SK-N-SH (cell line): ENCODE results near the gene BRI3. TPM values are rescaled to one million over a fixed set of nuclear protein-coding genes. Genes with fewer than 3 reads are reported as not detected.
"Not testable (repeated sequence)": the region's sequence is repeated elsewhere in the genome, so short reads cannot be mapped to it uniquely, and the experiment has no call there.

Experiments
- CTCF ChIA-PET: fragments of 300-600, 350-600 bp; formaldehyde crosslinking; extraction: SDS; loops from one replicate; lab custom pipeline; 2021; lab: Yijun Ruan, JAX
- POLR2A ChIA-PET: fragments of 350-600 bp; sonication (Branson Sonifier 250); formaldehyde crosslinking; extraction: SDS; loops from one replicate; lab custom pipeline; 2020; ENCODE audit warnings: antibody characterized with exemption, inconsistent platforms; lab: Yijun Ruan, JAX
- DNase-seq: peaks from one replicate; pipeline ENCODE4 v3.0.0; 2012
- H2AFZ ChIP-seq: fragments of 200-600 bp; sonication (generic); 2 replicates; pipeline ENCODE4 v1.8.1; 2016; ENCODE audit warnings: antibody characterized with exemption, mild to moderate bottlenecking, low read depth
- H3F3A ChIP-seq: fragments of 200-600 bp; sonication (generic); replicated peaks from 2 replicates; pipeline ENCODE3; 2016; ENCODE audit warnings: antibody characterized with exemption, mild to moderate bottlenecking; ENCODE audit not compliant: insufficient read depth
- H3K27ac ChIP-seq, 2 experiments: fragments of 200-500 bp in 1 of 2; fragments of 200-600 bp in 1 of 2; sonication (Bioruptor generic) in 1 of 2; sonication (generic), shearing (Covaris generic) in 1 of 2; 2 replicates each; pipeline versions ENCODE4 v1.5.1 to v1.6.1; 2014 to 2016; ENCODE audit warnings: low read depth in 2 of 2, inconsistent platforms in 1 of 2, low read length in 1 of 2, mild to moderate bottlenecking in 1 of 2, mixed read lengths in 1 of 2
- H3K27me3 ChIP-seq: fragments of 200-600 bp; sonication (generic), shearing (Covaris generic); 2 replicates; pipeline ENCODE4 v1.6.1; 2016; ENCODE audit warnings: mixed run types; ENCODE audit not compliant: insufficient read depth
- H3K36me3 ChIP-seq, 2 experiments: fragments of 200-500 bp in 1 of 2; fragments of 200-600 bp in 1 of 2; sonication (Bioruptor generic) in 1 of 2; sonication (generic) in 1 of 2; replicated peaks in 1 of 2; 2 replicates each; pipeline versions ENCODE3 to v1.5.1; 2014 to 2016; ENCODE audit warnings: low read length in 1 of 2, mild to moderate bottlenecking in 1 of 2; ENCODE audit not compliant: insufficient read depth in 2 of 2, control insufficient read depth in 1 of 2
- H3K4me1 ChIP-seq, 2 experiments: fragments of 200-500 bp in 1 of 2; fragments of 200-600 bp in 1 of 2; sonication (Bioruptor generic) in 1 of 2; sonication (generic), shearing (Covaris generic) in 1 of 2; 2 replicates each; pipeline versions ENCODE4 v1.5.1 to v1.6.1; 2014 to 2016; ENCODE audit warnings: low read depth in 1 of 2, low read length in 1 of 2, mixed run types in 1 of 2; ENCODE audit not compliant: insufficient read depth in 2 of 2, control insufficient read depth in 1 of 2
- H3K4me2 ChIP-seq: fragments of 200-600 bp; sonication (generic), shearing (Covaris generic); 2 replicates; pipeline ENCODE4 v1.6.1; 2017; ENCODE audit warnings: mixed run types
- H3K4me3 ChIP-seq, 2 experiments: fragments of 200-500 bp in 1 of 2; fragments of 200-600 bp in 1 of 2; sonication (Bioruptor generic) in 1 of 2; sonication (generic), shearing (Covaris generic) in 1 of 2; 2 replicates each; pipeline versions ENCODE4 v1.5.1 to v1.8.1; 2014 to 2016; ENCODE audit warnings: low read depth in 2 of 2, inconsistent platforms in 1 of 2, low read length in 1 of 2, mild to moderate bottlenecking in 1 of 2, mixed read lengths in 1 of 2, moderate library complexity in 1 of 2
- H3K79me2 ChIP-seq: fragments of 200-600 bp; sonication (generic); 2 replicates; pipeline ENCODE4 v1.8.1; 2017; ENCODE audit warnings: mild to moderate bottlenecking; ENCODE audit not compliant: insufficient read depth
- H3K9ac ChIP-seq: fragments of 200-600 bp; sonication (generic); 2 replicates; pipeline ENCODE4 v1.6.1; 2017; ENCODE audit warnings: mixed run types
- H3K9me2 ChIP-seq: fragments of 200-600 bp; sonication (generic); 2 replicates; pipeline ENCODE4 v1.6.1; 2017; ENCODE audit warnings: mixed run types
- H3K9me3 ChIP-seq: fragments of 200-600 bp; sonication (generic); 2 replicates; pipeline ENCODE4 v1.6.1; 2017; ENCODE audit warnings: mixed run types, mild to moderate bottlenecking, moderate library complexity
- H4K20me1 ChIP-seq: fragments of 200-600 bp; sonication (generic); 2 replicates; pipeline ENCODE4 v1.6.1; 2017; ENCODE audit warnings: mild to moderate bottlenecking, mixed run types; ENCODE audit not compliant: insufficient read depth
- FOSL2 ChIP-seq: IDR thresholded peaks from 2 replicates; pipeline ENCODE4 v1.4.0; 2012; ENCODE audit warnings: low read depth, mild to moderate bottlenecking, moderate library complexity, borderline replicate concordance
- JUND ChIP-seq: IDR thresholded peaks from 2 replicates; pipeline ENCODE4 v1.4.0; 2012
- NFIC ChIP-seq: IDR thresholded peaks from 2 replicates; pipeline ENCODE4 v1.4.0; 2012; ENCODE audit warnings: borderline replicate concordance
- POLR2AphosphoS5 ChIP-seq: IDR thresholded peaks from 2 replicates; pipeline ENCODE4 v1.6.1; 2012; ENCODE audit warnings: low read depth, low read length
- RCOR1 ChIP-seq: fragments of 150-350 bp; IDR thresholded peaks from 2 replicates; pipeline ENCODE4 v1.6.1; 2017; ENCODE audit warnings: antibody characterized with exemption, low read length
- REST ChIP-seq: IDR thresholded peaks from 2 replicates; pipeline ENCODE4 v1.6.1; 2012; ENCODE audit warnings: mild to moderate bottlenecking, low read depth, low read length, moderate library complexity
- ZBTB33 ChIP-seq: IDR thresholded peaks from 2 replicates; pipeline ENCODE4 v1.4.0; 2012; ENCODE audit warnings: low read depth, borderline replicate concordance
- WGBS: methylation state at CpG from one replicate; pipeline ENCODE4 v1.1.6; 2017; ENCODE audit warnings: low lambda C conversion rate; 5-methylcytosine and 5-hydroxymethylcytosine counted together
- polyA plus RNA-seq, 3 experiments: library from polyadenylated mRNA; depleted of rRNA; stranded (reverse); fragments of >200 nt; gene quantifications; 2 replicates each; pipeline ENCODE4 v1.2.3, GENCODE V29; 2012

BRI3 gene
- polyA plus RNA-seq, 1 of the 3 experiments (the other 2 are of a cell fraction) = 128 TPM

- H3F3A ChIP-seq = no peaks in the 10 kb centered on the region
- H3K36me3 ChIP-seq = no peaks in the 10 kb centered on the region
- TF ChIP-seq POLR2AphosphoS5 (no peak), FOSL2 (no peak), RCOR1 (no peak), JUND (no peak), REST (no peak), ZBTB33 (no peak), NFIC (no peak)
- DNase-seq = no peak
- ChIA-PET POLR2A (no interaction called here), CTCF (interaction anchor here (1.2 to 2.3 kb wide), 2 partner anchors 11 to 86 kb away, joined by 5 to 6 read pairs; partner anchors contain the start of gene BAIAP2L1)
- H4K20me1 ChIP-seq = no peaks in the 10 kb centered on the region
- no peak overlapping the region for H3K4me3 ChIP-seq
- no peaks in the 10 kb centered on the region for H3K4me1 ChIP-seq
- H3K9me3 ChIP-seq = no peaks in the 10 kb centered on the region
- no peak overlapping the region for H3K4me2 ChIP-seq
- no peaks in the 10 kb centered on the region for H3K79me2 ChIP-seq
- H3K27me3 ChIP-seq = no peaks in the 10 kb centered on the region
- H3K27ac ChIP-seq = no peak overlapping the region
- H3K9me2 ChIP-seq = no peaks in the 10 kb centered on the region
- no peak overlapping the region for H3K9ac ChIP-seq
- H2AFZ ChIP-seq = no peak overlapping the region
- 72% methylated on average over 13 of the region's 13 CpGs for WGBS
Observed at GRCh38 chr7:98315318-98315993, 34.0 kb downstream of the BRI3 start.

GRCh38 chr7:98315994-98316527 is 34.6 kb downstream of the BRI3 start:
- H4K20me1 ChIP-seq, H2AFZ ChIP-seq, H3K79me2 ChIP-seq, H3K9me2 ChIP-seq, H3K4me2 ChIP-seq, H3F3A ChIP-seq, H3K27ac ChIP-seq, H3K9me3 ChIP-seq, H3K27me3 ChIP-seq, H3K9ac ChIP-seq, DNase-seq, H3K4me1 ChIP-seq, H3K36me3 ChIP-seq, H3K4me3 ChIP-seq, POLR2A ChIA-PET: not testable (repeated sequence)
- CTCF ChIA-PET = interaction anchor here (0.9 to 1.0 kb wide), 3 partner anchors 11 to 105 kb away, joined by 3 to 4 read pairs (median 4); no protein-coding TSS in a partner anchor
- WGBS = 89% methylated on average over 4 of the region's 4 CpGs
